Measurements from ENCODE around the gene PPP1R3A.

GRCh38 chr7:113890331-113891030 is 28.3 kb downstream of the PPP1R3A start:
- no peak for TF ChIP-seq POLR2A (IDR thresholded peaks at IDR 0.05)
- TF ChIP-seq, protein P1, sequence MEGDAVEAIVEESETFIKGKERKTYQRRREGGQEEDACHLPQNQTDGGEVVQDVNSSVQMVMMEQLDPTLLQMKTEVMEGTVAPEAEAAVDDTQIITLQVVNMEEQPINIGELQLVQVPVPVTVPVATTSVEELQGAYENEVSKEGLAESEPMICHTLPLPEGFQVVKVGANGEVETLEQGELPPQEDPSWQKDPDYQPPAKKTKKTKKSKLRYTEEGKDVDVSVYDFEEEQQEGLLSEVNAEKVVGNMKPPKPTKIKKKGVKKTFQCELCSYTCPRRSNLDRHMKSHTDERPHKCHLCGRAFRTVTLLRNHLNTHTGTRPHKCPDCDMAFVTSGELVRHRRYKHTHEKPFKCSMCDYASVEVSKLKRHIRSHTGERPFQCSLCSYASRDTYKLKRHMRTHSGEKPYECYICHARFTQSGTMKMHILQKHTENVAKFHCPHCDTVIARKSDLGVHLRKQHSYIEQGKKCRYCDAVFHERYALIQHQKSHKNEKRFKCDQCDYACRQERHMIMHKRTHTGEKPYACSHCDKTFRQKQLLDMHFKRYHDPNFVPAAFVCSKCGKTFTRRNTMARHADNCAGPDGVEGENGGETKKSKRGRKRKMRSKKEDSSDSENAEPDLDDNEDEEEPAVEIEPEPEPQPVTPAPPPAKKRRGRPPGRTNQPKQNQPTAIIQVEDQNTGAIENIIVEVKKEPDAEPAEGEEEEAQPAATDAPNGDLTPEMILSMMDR (IDR thresholded peaks at IDR 0.05), result no peak

Measured in ovary (tissue), 3 donors.